DMS 273 treated with DMSO at 0.1 percent for 48 hours (cell line): ENCODE data around the gene FAM222B.
"Not testable (repeated sequence)": the region's sequence is repeated elsewhere in the genome, so short reads cannot be mapped to it uniquely, and the experiment has no call there.

Experiments
- DNase-seq: peaks from one replicate; lab custom pipeline; 2025; lab: John Stamatoyannopoulos, UW

FAM222B gene

GRCh38 chr17:28842282-28843012, at the start of gene FAM222B:
Gene FAM222B (minus strand): TSS chr17:28842790. CDS start chr17:28766667, 76,123 bp downstream.
- peak; percentile 47 for DNase-seq

GRCh38 chr17:28892024-28892423, 49.4 kb upstream of the FAM222B start:
- no peak for DNase-seq

GRCh38 chr17:28891201-28891600, 48.6 kb upstream of the FAM222B start:
- no peak for DNase-seq

GRCh38 chr17:28889996-28890395, 47.4 kb upstream of the FAM222B start:
- no peak for DNase-seq

- DNase-seq = no peak
These were observed 46.2 kb upstream of the FAM222B start for GRCh38 chr17:28888832-28889231.

- no peak for DNase-seq
These were observed 45.4 kb upstream of the FAM222B start for GRCh38 chr17:28887871-28888471.

GRCh38 chr17:28885951-28886350, 43.4 kb upstream of the FAM222B start:
- DNase-seq = no peak

- no peak for DNase-seq
These were observed 42.8 kb upstream of the FAM222B start for GRCh38 chr17:28885363-28885762.

- no peak for DNase-seq
These were observed 41.5 kb upstream of the FAM222B start for GRCh38 chr17:28883967-28884702.

- DNase-seq = no peak
These were observed 39.7 kb upstream of the FAM222B start for GRCh38 chr17:28882154-28882895.

GRCh38 chr17:28881533-28882056, 39.0 kb upstream of the FAM222B start:
- no peak for DNase-seq

- no peak for DNase-seq
These were observed 38.0 kb upstream of the FAM222B start for GRCh38 chr17:28880572-28880945.

- no peak for DNase-seq
These were observed 37.4 kb upstream of the FAM222B start for GRCh38 chr17:28879886-28880571.

GRCh38 chr17:28878981-28879380, 36.4 kb upstream of the FAM222B start:
- DNase-seq = no peak

GRCh38 chr17:28878158-28878910, 35.7 kb upstream of the FAM222B start:
- no peak for DNase-seq

GRCh38 chr17:28877150-28877711, 34.6 kb upstream of the FAM222B start:
- DNase-seq = not testable (repeated sequence)

- DNase-seq = no peak
These were observed 33.4 kb upstream of the FAM222B start for GRCh38 chr17:28875848-28876550.

- DNase-seq = no peak
These were observed 32.2 kb upstream of the FAM222B start for GRCh38 chr17:28874750-28875149.

- DNase-seq = no peak
These were observed 31.2 kb upstream of the FAM222B start for GRCh38 chr17:28873839-28874238.
